HG02938 (cell line): ENCODE data around the gene MAST4.

Experiments used
- ATAC-seq: cut with Tn5 transposase; IDR thresholded peaks from one replicate; pipeline ENCODE4 v1.9.1; 2021; ENCODE audit warnings: mild to moderate bottlenecking, moderate library complexity; ENCODE audit not compliant: unreplicated experiment

MAST4 gene

GRCh38 chr5:66595756-66596635 is at the start of gene MAST4:
Gene MAST4, plus strand, starts transcription at chr5:66596393. Its CDS starts 263 bp downstream, at chr5:66596656.
- peak; percentile 94 for ATAC-seq

DNA sequence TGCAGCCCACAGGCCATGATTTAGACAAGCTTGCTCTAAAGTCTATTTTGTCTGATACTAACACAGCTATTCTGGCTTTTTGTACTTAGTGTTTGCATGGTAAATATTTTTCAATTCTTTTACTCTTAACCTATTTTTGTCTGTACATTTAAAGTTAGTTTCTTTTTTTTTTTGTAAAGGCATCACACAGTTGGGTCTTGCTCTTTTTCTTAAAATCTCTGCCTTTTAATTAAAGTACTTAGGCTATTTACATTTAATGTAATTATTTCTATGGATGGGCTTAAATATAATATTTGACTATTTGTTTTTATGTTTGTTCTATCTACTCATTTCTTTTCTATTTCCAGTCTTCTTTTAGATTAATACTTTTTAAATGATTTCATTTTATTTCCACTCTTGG is 49.7 kb upstream of the MAST4 start:
- no peak for ATAC-seq

GRCh38 chr5:66551338-66551737 is 44.9 kb upstream of the MAST4 start:
- no peak for ATAC-seq

DNA sequence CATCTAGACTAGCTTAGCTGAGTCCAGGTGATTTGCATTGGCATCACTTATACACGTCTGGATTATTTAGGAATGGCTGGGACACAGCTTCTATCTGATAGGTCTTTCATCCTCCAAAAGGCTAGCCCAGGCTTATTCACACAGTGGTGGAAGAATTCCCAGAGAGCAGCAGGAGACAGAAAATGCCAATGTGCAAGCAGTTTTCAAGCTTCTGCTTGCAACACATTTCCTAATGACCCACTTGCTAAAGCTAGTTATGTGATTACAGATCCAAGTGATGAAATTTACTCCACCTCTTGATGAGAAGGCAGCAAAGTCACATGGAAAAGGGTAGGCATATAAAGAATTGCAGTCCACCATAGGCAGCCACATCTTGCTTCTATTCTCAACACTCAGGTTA is 44.2 kb upstream of the MAST4 start:
- no peak for ATAC-seq

DNA sequence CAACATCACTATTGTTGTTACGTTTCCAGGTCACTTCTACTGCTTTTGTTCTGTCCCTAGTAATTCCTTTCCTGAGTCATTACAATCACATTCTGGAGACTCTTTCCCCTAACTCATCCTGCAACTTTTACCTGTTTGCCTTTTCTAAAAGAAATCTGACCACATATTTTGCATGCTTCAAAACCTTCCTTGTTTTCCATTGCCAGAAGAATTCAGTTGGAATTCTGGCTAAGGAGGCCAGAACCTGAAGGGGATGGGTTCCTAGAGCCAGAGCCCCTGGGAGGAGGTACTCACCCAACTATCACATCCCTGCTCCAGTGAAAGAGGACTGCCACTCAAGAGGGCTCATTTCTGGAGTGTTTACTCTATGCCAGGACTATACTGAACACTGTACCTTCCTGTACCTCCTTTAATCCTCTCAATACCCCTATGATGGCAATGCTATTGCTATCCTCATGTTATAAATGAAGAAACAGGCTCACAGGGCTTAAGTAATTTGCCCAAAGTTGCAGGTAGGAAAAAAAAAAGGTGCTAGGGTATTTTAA is 42.8 kb upstream of the MAST4 start:
- ATAC-seq: no peak

DNA sequence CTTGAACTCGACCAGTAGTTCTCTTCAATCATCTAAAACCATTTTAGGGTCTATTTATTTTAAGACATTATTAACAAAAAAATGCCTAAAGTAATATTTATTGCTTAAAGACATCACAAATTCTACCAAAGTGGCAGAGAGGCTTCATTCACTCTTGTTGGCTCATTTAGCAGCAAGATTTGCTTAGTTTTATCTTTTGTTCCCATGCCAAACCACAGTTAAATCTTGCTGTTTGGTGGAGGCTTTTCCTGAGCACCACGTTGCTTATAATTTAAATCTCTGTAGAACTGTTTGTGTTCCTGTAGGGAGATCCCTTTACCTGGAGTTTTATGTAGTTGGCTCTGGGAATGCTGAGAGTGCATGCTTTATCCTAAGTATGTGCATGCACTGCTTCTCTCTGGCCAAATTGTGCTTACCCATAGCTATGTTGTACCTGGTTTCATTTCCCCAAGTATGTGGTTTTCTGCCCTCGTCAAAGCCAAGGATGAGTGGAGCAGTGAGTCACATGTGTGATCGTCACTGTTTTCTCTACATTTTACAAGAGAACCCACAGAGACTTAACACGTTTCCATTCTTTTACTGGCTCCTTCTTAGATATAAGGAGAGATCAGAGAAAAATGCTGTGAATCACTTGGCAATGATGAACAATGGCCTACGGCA is 42.1 kb upstream of the MAST4 start:
- peak; percentile 98 for ATAC-seq

GRCh38 chr5:66554884-66555283 is 41.3 kb upstream of the MAST4 start:
- ATAC-seq: no peak

GRCh38 chr5:66558560-66558959 is 37.6 kb upstream of the MAST4 start:
- ATAC-seq: peak; percentile 39

DNA sequence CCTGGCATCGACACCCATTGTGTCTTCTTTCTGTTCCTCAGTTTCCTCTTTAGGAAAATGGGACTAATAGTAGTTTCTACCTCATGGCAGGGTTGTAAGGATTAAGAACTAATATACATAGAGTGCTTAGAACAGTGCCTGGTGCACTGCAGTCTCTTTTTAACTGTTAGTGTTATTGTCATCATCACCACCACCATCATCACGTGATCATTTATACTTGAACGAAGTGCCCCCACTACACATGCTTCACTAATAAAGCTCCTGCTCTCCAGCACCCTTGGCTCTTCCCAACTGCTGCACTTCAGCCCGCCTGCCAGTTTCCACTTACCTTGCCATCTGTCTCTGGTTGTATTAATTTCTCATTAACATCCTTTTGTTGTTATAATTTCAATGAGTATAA is 35.8 kb upstream of the MAST4 start:
- no peak for ATAC-seq

DNA sequence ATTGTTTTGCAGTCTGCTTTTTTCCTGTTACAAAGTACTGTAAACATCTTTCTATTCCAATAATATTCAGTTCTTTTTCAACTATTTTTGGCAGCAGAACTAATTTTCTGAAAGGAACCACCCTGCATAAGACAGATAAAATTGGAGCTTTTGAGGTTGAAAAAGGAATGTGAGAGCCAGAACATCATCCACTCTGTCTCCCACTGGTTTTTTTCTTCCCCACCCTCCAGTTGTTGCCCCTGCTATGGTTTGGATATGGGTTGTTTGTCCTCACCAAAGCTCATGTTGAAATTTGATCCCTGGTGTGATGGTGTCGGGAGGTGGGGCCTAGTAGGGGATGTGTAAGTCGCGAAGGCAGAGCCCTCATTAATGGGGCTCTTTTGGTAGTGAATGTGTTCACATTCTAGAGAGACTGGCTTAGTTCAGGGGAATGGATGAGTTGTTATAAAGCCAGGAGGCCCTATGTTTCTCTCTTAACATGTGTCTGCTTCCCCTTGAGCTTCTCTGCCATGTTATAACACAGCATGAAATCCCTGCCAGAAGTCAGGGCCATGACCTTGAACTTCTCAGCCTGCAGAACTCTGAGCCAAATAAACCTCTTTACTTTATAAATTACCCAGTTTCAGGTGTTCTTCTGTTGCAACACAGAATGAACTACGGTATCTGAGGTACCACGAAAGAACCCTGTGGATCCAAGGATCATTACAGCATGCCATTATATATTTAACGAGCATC is 34.8 kb upstream of the MAST4 start:
- ATAC-seq: no peak

DNA sequence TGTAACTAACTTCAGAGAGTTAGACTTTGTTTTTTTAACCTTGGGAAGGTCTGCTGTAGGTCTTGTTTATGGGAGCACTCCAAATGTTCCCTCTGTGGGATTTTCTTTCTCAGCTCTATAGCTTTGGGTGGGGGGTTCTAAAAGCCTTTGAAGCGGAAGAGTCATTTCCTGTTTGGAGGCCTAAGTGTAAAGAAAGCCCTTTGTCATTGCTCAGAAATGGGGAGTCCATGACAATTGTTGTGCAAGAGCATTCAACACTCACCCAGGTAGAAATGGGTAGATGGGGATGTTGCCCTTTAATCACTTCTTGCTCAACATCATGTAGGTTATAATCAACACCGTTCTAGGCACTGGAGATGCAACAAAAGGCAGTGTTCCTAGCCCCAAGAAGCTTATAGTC is 30.3 kb upstream of the MAST4 start:
- no peak for ATAC-seq

DNA sequence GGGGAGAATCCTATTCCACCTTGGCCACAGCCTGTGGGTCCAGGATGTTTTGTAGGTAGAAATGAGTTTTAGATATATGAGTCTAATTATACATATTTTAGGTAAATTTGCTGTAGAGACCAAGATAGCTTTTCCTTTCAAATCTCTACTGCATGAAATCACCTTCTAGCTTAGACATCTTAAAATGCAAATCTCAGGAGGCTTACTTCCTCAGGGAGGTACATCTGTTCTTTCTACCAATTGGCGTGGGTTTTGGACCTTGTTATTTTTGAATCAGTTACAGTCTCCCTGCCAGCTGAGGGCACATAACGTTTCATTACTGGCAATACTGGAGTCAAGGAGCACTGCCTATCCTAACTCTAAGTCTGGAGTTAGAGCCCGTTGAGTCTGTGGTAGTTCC is 28.7 kb upstream of the MAST4 start:
- ATAC-seq: no peak

DNA sequence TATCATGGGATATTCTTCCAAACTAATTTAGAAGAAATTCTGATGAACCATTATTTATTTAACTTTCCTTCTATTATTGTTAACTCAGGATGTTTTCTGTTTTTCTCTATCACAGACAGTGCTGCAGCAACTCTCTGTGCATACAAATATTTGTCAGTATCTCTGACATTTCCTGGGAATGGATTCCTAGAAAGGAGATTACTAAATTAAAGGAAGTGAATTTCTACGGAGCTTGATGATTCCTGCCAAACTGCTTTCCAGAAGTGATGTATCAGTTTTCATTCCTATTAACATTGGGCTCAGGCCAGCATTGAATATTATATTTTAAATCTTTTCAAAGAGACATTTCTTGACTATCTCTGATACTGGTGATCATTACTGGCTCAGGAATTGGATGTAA is 26.0 kb upstream of the MAST4 start:
- ATAC-seq: no peak

GRCh38 chr5:66573733-66574132 is 22.5 kb upstream of the MAST4 start:
- ATAC-seq: no peak

DNA sequence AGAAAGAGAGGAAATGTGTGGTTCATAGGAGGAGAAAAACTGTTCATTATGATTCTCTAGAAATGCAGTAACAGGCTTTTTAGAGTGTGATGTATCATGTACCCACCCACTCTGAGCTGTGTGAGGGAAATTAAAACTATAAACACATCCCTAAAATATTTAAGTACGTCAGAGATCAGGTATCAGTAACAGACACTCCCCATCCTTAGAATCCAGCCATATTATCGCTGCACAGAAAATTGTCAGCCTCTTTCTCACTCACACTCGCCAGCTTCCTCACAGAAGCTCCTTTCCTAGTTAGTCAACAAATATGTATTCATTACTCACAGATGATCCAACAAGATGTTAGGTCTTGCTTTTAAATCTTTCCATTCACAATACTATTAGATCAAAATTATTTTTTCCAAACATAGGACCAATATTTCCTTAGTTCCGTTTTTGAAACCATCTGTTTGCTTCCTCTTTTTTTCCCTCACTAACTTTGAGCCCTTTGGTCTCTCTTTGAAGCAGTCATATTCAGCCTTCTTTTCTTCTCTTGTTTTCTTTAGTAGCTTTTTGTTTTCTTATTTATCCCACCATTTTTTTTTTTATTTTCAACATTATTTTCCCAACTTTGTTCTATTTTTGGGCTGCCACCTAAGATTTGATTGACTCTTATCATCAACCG is 13.6 kb upstream of the MAST4 start:
- ATAC-seq: no peak

DNA sequence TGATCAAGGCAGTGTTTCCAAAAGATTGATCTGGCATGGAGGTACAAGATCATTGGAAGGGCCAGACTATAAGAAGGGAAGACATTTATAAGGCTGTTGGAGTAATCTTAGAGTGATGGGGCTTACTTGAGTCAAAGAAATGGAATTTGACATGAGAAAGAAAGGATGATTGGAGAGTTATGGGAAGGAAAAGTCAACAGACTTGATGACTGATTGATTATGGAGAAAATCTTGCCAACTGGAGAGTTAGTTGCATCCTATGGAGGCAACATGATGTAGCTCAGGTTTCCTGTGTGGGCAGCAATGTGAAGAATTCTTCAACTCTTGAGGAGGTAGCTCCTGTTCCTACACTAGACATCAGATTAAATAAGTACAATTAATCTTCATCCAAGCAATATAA is 10.9 kb upstream of the MAST4 start:
- no peak for ATAC-seq

DNA sequence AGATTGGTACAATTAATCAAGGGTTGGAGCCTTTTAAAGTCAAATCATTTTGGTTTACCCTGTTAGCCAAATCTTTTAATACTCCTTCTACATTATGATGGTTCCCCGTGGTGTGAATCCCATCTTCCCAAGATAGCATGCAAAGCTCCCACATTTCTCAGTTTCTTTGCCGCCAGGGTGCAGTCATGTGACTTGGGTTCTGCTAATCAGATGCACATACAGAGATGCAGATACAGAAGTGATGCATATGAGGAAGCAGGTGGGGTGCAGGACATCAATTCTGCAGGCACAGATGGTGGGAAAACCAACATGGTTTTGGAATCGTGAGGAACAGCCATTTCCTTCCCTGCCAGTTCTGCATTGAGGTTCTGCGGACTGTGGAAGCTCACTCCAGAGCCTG is 8.4 kb upstream of the MAST4 start:
- no peak for ATAC-seq

DNA sequence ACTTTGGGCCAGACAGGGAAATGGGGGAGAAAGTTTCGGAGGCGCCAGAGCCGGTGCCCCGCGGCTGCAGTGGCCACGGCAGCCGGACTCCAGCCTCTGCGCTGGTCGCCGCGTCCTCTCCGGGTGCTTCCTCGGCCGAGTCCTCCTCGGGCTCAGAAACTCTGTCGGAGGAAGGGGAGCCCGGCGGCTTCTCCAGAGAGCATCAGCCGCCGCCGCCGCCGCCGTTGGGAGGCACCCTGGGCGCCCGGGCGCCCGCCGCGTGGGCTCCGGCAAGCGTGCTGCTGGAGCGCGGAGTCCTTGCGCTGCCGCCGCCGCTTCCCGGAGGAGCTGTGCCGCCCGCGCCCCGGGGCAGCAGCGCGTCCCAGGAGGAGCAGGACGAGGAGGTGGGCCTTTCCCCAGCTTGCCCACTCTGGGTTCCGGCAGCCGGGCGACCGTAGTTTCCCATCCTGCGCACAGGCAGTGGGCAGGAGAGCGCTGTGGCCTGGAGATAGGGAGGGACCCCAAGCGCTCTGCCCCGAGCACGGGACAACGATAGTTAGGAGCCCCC is 516 bp downstream of the MAST4 start:
- ATAC-seq: peak; percentile 19

GRCh38 chr5:66597183-66597757 is 1.1 kb downstream of the MAST4 start:
- no peak for ATAC-seq

DNA sequence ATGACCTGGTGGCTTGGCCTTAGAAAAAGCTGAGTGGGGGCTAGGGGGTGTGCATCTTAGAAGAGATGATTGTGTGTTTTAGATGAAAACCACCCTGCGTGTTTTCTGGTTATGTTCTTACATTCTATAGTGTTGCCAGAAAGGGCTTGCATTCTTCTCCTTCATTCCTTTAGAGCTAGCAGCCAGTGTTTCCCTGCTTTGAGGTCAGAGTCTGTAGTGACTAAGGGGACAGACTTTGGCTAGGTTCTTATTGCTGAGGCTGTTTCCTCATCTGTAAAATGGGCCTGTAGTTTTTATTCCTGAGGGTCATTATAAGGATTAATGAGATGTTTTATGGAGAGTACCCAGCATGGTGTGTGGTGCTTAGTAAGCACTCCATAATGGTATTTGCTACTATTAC is 6.4 kb downstream of the MAST4 start:
- no peak for ATAC-seq
